ENCODE measurements around the gene KRT222.

DNA sequence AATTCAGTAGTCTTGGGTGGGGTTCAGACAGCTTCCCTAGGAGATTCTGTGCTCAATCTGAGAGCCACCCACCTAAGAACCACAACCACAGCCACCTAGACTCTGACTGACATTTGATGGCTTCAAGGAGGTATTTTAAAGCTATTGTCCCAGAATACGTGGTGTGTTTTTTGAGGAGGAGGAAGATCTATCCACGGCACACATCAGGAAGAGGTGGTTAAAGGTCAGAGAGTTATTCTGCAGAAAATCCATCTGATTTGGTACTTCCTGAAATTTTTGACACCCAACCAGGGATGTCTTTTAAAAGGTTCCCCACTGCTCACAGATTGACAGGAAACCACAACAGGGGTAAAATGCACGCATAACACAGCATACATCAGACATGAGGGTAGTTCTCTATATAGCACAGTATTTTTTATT is 42.5 kb downstream of the KRT222 start:
- TF ChIP-seq, protein P1, sequence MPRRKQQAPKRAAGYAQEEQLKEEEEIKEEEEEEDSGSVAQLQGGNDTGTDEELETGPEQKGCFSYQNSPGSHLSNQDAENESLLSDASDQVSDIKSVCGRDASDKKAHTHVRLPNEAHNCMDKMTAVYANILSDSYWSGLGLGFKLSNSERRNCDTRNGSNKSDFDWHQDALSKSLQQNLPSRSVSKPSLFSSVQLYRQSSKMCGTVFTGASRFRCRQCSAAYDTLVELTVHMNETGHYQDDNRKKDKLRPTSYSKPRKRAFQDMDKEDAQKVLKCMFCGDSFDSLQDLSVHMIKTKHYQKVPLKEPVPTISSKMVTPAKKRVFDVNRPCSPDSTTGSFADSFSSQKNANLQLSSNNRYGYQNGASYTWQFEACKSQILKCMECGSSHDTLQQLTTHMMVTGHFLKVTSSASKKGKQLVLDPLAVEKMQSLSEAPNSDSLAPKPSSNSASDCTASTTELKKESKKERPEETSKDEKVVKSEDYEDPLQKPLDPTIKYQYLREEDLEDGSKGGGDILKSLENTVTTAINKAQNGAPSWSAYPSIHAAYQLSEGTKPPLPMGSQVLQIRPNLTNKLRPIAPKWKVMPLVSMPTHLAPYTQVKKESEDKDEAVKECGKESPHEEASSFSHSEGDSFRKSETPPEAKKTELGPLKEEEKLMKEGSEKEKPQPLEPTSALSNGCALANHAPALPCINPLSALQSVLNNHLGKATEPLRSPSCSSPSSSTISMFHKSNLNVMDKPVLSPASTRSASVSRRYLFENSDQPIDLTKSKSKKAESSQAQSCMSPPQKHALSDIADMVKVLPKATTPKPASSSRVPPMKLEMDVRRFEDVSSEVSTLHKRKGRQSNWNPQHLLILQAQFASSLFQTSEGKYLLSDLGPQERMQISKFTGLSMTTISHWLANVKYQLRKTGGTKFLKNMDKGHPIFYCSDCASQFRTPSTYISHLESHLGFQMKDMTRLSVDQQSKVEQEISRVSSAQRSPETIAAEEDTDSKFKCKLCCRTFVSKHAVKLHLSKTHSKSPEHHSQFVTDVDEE (CRISPR knock-in tag; IDR thresholded peaks at IDR 0.05), result no peak
- TF ChIP-seq RARB (CRISPR knock-in tag; IDR thresholded peaks at IDR 0.05), result no peak
- no peak for TF ChIP-seq ZFP3 (CRISPR knock-in tag; IDR thresholded peaks at IDR 0.05)
- TF ChIP-seq, protein P2, sequence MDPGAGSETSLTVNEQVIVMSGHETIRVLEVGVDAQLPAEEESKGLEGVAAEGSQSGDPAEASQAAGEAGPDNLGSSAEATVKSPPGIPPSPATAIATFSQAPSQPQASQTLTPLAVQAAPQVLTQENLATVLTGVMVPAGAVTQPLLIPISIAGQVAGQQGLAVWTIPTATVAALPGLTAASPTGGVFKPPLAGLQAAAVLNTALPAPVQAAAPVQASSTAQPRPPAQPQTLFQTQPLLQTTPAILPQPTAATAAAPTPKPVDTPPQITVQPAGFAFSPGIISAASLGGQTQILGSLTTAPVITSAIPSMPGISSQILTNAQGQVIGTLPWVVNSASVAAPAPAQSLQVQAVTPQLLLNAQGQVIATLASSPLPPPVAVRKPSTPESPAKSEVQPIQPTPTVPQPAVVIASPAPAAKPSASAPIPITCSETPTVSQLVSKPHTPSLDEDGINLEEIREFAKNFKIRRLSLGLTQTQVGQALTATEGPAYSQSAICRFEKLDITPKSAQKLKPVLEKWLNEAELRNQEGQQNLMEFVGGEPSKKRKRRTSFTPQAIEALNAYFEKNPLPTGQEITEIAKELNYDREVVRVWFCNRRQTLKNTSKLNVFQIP (CRISPR knock-in tag; IDR thresholded peaks at IDR 0.05; ENCODE audit: borderline replicate concordance, low read depth), result no peak
- TF ChIP-seq ARNTL (CRISPR knock-in tag; IDR thresholded peaks at IDR 0.05; ENCODE audit: borderline replicate concordance, low read depth), result no peak
- TF ChIP-seq, protein P3, sequence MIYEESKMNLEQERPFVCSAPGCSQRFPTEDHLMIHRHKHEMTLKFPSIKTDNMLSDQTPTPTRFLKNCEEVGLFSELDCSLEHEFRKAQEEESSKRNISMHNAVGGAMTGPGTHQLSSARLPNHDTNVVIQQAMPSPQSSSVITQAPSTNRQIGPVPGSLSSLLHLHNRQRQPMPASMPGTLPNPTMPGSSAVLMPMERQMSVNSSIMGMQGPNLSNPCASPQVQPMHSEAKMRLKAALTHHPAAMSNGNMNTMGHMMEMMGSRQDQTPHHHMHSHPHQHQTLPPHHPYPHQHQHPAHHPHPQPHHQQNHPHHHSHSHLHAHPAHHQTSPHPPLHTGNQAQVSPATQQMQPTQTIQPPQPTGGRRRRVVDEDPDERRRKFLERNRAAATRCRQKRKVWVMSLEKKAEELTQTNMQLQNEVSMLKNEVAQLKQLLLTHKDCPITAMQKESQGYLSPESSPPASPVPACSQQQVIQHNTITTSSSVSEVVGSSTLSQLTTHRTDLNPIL (CRISPR knock-in tag; IDR thresholded peaks at IDR 0.05; ENCODE audit: low read depth), result no peak
